ENCODE measurements around the gene HOXB5.

HOXB5 gene

DNA sequence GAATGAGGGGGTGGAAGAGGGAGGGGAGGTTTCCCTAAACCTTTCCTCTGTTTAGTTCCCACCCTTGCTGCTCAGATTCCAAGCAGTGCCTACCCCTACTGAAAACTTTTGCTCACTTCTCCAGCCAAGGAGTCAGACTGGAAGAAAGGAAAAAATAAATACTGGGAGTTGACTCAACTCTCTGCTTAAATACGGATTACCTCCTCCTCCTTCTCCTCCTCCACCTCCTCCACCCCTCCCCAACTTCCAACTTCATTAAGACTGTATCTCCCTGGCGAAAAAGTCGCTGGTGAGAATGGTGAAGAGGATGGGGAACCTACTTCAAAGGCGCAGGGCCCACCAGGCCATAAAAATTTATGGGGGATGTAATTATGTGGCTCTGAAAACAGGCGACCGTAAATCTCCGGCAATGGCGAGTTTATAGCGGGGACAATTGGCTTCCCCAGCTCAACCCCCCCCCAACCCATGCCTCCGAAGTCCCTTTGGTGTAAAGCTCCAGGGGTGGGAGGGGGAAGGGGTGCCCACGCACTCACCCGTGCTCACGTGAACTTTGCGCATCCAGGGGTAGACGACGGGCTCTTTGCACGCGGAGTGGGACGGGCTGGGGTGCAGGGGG lies 16.1 kb downstream of the HOXB5 start (continued):
- TF ChIP-seq TSHZ1 (tag by site-specific recombination; IDR thresholded peaks at IDR 0.05; ENCODE audit: borderline replicate concordance) (peak; percentile 84), ZNF398 (tag by site-specific recombination; IDR thresholded peaks at IDR 0.05) (peak; percentile 93), ZFP41 (tag by site-specific recombination; IDR thresholded peaks at IDR 0.05; ENCODE audit: borderline replicate concordance) (no peak), ZNF121 (tag by site-specific recombination; IDR thresholded peaks at IDR 0.05) (peak; percentile 54; the same call in 1 of the 2 replicates), ZNF549 (tag by site-specific recombination; IDR thresholded peaks at IDR 0.05) (no peak), ZNF600 (tag by site-specific recombination; IDR thresholded peaks at IDR 0.05) (peak; percentile 10; the same call in 1 of the 2 replicates), KLF16 (tag by site-specific recombination; IDR thresholded peaks at IDR 0.05) (peak; percentile 91), ZNF585B (tag by site-specific recombination; IDR thresholded peaks at IDR 0.05) (no peak), ZNF426 (tag by site-specific recombination; IDR thresholded peaks at IDR 0.05) (no peak), ZNF677 (tag by site-specific recombination; IDR thresholded peaks at IDR 0.05) (no peak), ZNF280D (tag by site-specific recombination; IDR thresholded peaks at IDR 0.05) (no peak), ZNF221 (tag by site-specific recombination; IDR thresholded peaks at IDR 0.05; ENCODE audit: borderline replicate concordance) (0 out of 2 replicates have a peak, but pooled peaks have one; percentile 39), MEIS1 (CRISPR knock-in tag; IDR thresholded peaks at IDR 0.05; ENCODE audit: borderline replicate concordance) (no peak), ZNF140 (tag by site-specific recombination; IDR thresholded peaks at IDR 0.05) (no peak), ZNF529 (tag by site-specific recombination; IDR thresholded peaks at IDR 0.05; ENCODE audit: insufficient replicate concordance) (no peak), ZNF501 (tag by site-specific recombination; IDR thresholded peaks at IDR 0.05) (peak; percentile 76; the same call in 1 of the 2 replicates)
- TF ChIP-seq, protein P1, sequence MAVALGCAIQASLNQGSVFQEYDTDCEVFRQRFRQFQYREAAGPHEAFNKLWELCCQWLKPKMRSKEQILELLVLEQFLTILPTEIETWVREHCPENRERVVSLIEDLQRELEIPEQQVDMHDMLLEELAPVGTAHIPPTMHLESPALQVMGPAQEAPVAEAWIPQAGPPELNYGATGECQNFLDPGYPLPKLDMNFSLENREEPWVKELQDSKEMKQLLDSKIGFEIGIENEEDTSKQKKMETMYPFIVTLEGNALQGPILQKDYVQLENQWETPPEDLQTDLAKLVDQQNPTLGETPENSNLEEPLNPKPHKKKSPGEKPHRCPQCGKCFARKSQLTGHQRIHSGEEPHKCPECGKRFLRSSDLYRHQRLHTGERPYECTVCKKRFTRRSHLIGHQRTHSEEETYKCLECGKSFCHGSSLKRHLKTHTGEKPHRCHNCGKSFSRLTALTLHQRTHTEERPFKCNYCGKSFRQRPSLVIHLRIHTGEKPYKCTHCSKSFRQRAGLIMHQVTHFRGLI (tag by site-specific recombination; IDR thresholded peaks at IDR 0.05): peak; percentile 74
- TF ChIP-seq, protein P2, sequence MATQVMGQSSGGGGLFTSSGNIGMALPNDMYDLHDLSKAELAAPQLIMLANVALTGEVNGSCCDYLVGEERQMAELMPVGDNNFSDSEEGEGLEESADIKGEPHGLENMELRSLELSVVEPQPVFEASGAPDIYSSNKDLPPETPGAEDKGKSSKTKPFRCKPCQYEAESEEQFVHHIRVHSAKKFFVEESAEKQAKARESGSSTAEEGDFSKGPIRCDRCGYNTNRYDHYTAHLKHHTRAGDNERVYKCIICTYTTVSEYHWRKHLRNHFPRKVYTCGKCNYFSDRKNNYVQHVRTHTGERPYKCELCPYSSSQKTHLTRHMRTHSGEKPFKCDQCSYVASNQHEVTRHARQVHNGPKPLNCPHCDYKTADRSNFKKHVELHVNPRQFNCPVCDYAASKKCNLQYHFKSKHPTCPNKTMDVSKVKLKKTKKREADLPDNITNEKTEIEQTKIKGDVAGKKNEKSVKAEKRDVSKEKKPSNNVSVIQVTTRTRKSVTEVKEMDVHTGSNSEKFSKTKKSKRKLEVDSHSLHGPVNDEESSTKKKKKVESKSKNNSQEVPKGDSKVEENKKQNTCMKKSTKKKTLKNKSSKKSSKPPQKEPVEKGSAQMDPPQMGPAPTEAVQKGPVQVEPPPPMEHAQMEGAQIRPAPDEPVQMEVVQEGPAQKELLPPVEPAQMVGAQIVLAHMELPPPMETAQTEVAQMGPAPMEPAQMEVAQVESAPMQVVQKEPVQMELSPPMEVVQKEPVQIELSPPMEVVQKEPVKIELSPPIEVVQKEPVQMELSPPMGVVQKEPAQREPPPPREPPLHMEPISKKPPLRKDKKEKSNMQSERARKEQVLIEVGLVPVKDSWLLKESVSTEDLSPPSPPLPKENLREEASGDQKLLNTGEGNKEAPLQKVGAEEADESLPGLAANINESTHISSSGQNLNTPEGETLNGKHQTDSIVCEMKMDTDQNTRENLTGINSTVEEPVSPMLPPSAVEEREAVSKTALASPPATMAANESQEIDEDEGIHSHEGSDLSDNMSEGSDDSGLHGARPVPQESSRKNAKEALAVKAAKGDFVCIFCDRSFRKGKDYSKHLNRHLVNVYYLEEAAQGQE (tag by site-specific recombination; IDR thresholded peaks at IDR 0.05): 0 out of 2 replicates have a peak, but pooled peaks have one; percentile 16
- TF ChIP-seq, protein P3, sequence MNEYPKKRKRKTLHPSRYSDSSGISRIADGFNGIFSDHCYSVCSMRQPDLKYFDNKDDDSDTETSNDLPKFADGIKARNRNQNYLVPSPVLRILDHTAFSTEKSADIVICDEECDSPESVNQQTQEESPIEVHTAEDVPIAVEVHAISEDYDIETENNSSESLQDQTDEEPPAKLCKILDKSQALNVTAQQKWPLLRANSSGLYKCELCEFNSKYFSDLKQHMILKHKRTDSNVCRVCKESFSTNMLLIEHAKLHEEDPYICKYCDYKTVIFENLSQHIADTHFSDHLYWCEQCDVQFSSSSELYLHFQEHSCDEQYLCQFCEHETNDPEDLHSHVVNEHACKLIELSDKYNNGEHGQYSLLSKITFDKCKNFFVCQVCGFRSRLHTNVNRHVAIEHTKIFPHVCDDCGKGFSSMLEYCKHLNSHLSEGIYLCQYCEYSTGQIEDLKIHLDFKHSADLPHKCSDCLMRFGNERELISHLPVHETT (tag by site-specific recombination; IDR thresholded peaks at IDR 0.05): peak; percentile 89
- TF ChIP-seq, protein P4, sequence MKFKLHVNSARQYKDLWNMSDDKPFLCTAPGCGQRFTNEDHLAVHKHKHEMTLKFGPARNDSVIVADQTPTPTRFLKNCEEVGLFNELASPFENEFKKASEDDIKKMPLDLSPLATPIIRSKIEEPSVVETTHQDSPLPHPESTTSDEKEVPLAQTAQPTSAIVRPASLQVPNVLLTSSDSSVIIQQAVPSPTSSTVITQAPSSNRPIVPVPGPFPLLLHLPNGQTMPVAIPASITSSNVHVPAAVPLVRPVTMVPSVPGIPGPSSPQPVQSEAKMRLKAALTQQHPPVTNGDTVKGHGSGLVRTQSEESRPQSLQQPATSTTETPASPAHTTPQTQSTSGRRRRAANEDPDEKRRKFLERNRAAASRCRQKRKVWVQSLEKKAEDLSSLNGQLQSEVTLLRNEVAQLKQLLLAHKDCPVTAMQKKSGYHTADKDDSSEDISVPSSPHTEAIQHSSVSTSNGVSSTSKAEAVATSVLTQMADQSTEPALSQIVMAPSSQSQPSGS (tag by site-specific recombination; IDR thresholded peaks at IDR 0.05; ENCODE audit: low read depth): no peak
